Colonic mucosa (tissue), 4 donors: ENCODE data around the gene C6orf47. TPM values are rescaled to one million over a fixed set of nuclear protein-coding genes. Genes with fewer than 3 reads are reported as not detected.

Experiments used
- DNase-seq: peaks from one replicate; pipeline ENCODE4 v3.0.0-alpha.2; 2020
- H3K27ac ChIP-seq: fragments of 200-600 bp; one replicate; pipeline ENCODE4 v1.8.0; 2021
- H3K27me3 ChIP-seq: fragments of 200-600 bp; one replicate; pipeline ENCODE4 v1.8.0; 2021
- H3K36me3 ChIP-seq: fragments of 200-600 bp; one replicate; pipeline ENCODE4 v1.8.0; 2021
- H3K4me1 ChIP-seq: fragments of 200-600 bp; one replicate; pipeline ENCODE4 v1.8.0; 2021; ENCODE audit warnings: mild to moderate bottlenecking
- H3K4me3 ChIP-seq: fragments of 200-600 bp; one replicate; pipeline ENCODE4 v1.8.0; 2021
- H3K9ac ChIP-seq, 2 donors: one replicate each; pipeline ENCODE4 v1.7.0; 2013; ENCODE audit warnings: control low read depth in 2 of 2, low read depth in 2 of 2, low read length in 2 of 2
- H3K9me3 ChIP-seq: fragments of 200-600 bp; one replicate; pipeline ENCODE4 v1.8.0; 2021
- CTCF ChIP-seq: fragments of 200-600 bp; IDR thresholded peaks from one replicate; pipeline ENCODE4 v1.8.0; 2022; ENCODE audit warnings: antibody characterized with exemption, mild to moderate bottlenecking
- intact Hi-C: fragments of 100-400 bp; cut with DNase I; formaldehyde crosslinking; loops from one replicate; pipeline ENCODE4 v1.14.1; 2022
- total RNA-seq, 2 donors: library from RNA; stranded (reverse); fragmentation: NEBNext Ultra II Directional in 1 of 2; extraction: Animal tissue kit (Norgen Biotek cat#: 25700) in 1 of 2; gene quantifications; one replicate each; pipeline ENCODE4 v1.2.1, GENCODE V29; 2021
- donor health status: healthy.
- donor health status: DM: no; HTN: no; CAD: no.
- donor health status: DM: no; HTN: no; CAD: no.

The C6orf47 gene
- total RNA-seq, 2 donors from 2014 or later, result 28.3 to 32.8 TPM

GRCh38 chr6:31686483-31686882 lies 25.9 kb upstream of the C6orf47 start:
- DNase-seq, result no peak
- H3K27ac ChIP-seq, result no peak overlapping the region
- no peaks in the 10 kb centered on the region for H3K4me1 ChIP-seq
- H3K4me3 ChIP-seq, result no peak overlapping the region
- H3K27me3 ChIP-seq, result no peaks in the 10 kb centered on the region
- H3K9me3 ChIP-seq, result no peaks in the 10 kb centered on the region
- no peak overlapping the region for H3K9ac ChIP-seq
- TF ChIP-seq CTCF, result no peak
- H3K36me3 ChIP-seq, result peaks cover 10% of the 10 kb centered on the region
- intact Hi-C loops, result no loop called here

- H3K9me3 ChIP-seq, result no peaks in the 10 kb centered on the region
- peak overlapping the region; percentile 30 for H3K4me3 ChIP-seq
- no peak overlapping the region for H3K27ac ChIP-seq
- DNase-seq, result no peak
- no peak for TF ChIP-seq CTCF
- intact Hi-C loops, result loop anchor here (5.0 kb wide), 1 partner anchor 84 kb away; no protein-coding TSS in a partner anchor
- peak overlapping the region in 1 of 2 donors; percentile 72 for H3K9ac ChIP-seq
- H3K4me1 ChIP-seq, result peaks cover 9% of the 10 kb centered on the region
- H3K27me3 ChIP-seq, result no peaks in the 10 kb centered on the region
- H3K36me3 ChIP-seq, result peaks cover 5% of the 10 kb centered on the region
Observed at GRCh38 chr6:31683591-31683990, 23.0 kb upstream of the C6orf47 start.

- Histone ChIP-seq H3K9me3 (no peaks in the 10 kb centered on the region), H3K27me3 (no peaks in the 10 kb centered on the region), H3K9ac (peak overlapping the region; percentile 74 to 90), H3K27ac (peak overlapping the region; percentile 30), H3K4me1 (peaks cover 9% of the 10 kb centered on the region), H3K4me3 (peak overlapping the region; percentile 41), H3K36me3 (no peaks in the 10 kb centered on the region)
- DNase-seq, result peak; percentile 60
- intact Hi-C loops, result loop anchor here (5.0 kb wide), 1 partner anchor 86 kb away; no protein-coding TSS in a partner anchor
- no peak for TF ChIP-seq CTCF
Observed at GRCh38 chr6:31681135-31681671, 20.6 kb upstream of the C6orf47 start.

GRCh38 chr6:31680226-31681134 lies 19.9 kb upstream of the C6orf47 start, which contains the start of gene LY6G5C:
LY6G5C (minus strand) TSS chr6:31681067; CDS start chr6:31680373, 694 bp downstream.
- H3K36me3 ChIP-seq, result no peaks in the 10 kb centered on the region
- TF ChIP-seq CTCF, result peak; percentile 66
- intact Hi-C loops, result loop anchor here (5.0 kb wide), 1 partner anchor 87 kb away; no protein-coding TSS in a partner anchor
- peak within 1 kb of the TSS; percentile 41 for H3K4me3 ChIP-seq
- H3K4me1 ChIP-seq, result peaks cover 9% of the 10 kb centered on the region
- no peaks in the 10 kb centered on the region for H3K27me3 ChIP-seq
- H3K27ac ChIP-seq, result peak within 1 kb of the TSS; percentile 30
- DNase-seq, result peak; percentile 86
- peak within 1 kb of the TSS; percentile 74 to 90 for H3K9ac ChIP-seq
- no peaks in the 10 kb centered on the region for H3K9me3 ChIP-seq

- no peaks in the 10 kb centered on the region for H3K9me3 ChIP-seq
- H3K9ac ChIP-seq, result no peak overlapping the region
- no peak overlapping the region for H3K27ac ChIP-seq
- intact Hi-C loops, result loop anchor here (10.0 kb wide), 2 partner anchors 207 to 277 kb away; partner anchors contain the start of genes NELFE and SKIC2
- no peaks in the 10 kb centered on the region for H3K36me3 ChIP-seq
- H3K27me3 ChIP-seq, result no peaks in the 10 kb centered on the region
- DNase-seq, result no peak
- H3K4me1 ChIP-seq, result peaks cover 9% of the 10 kb centered on the region
- no peak for TF ChIP-seq CTCF
- H3K4me3 ChIP-seq, result no peak overlapping the region
Observed at GRCh38 chr6:31677955-31678354, 17.4 kb upstream of the C6orf47 start.
